Endothelial cell of umbilical vein (primary cell): ENCODE data around the gene SETD3. TPM values are rescaled to one million over a fixed set of nuclear protein-coding genes. Genes with fewer than 3 reads are reported as not detected.
A peak's percentile ranks its signal among the peaks of the same experiment; 100 is the strongest.

Source experiments
- BruUV-seq: library from RNA; stranded (reverse); fragments of 400-500 nt; replicated peaks from 2 replicates; lab custom pipeline; 2021; lab: Mats Ljungman, UMichigan
- CTCF ChIA-PET: fragments of 300-600, 350-600 bp; sonication (Branson Sonifier 250); formaldehyde crosslinking; loops from one replicate; lab custom pipeline; 2021; ENCODE audit warnings: antibody characterized with exemption, inconsistent platforms; lab: Charles Lee
- POLR2A ChIA-PET: fragments of 300-600, 350-600 bp; sonication (Branson Sonifier 250); formaldehyde crosslinking; loops from one replicate; lab custom pipeline; 2021; ENCODE audit warnings: antibody characterized with exemption, inconsistent platforms; lab: Charles Lee
- DNase-seq: peaks from one replicate; pipeline ENCODE4 v3.0.0-alpha.2; 2011; ENCODE audit warnings: low read depth, low spot score
- FAIRE-seq: peaks from 2 replicates; lab custom pipeline; 2011; peaks lifted over from hg19 to GRCh38; lab: Jason Lieb, UNC
- H2AFZ ChIP-seq: 2 replicates; pipeline ENCODE4 v1.6.0; 2012; ENCODE audit warnings: low read depth, low read length, control low read depth, inconsistent platforms
- H3K27ac ChIP-seq: 2 replicates; pipeline ENCODE4 v1.5.1; 2011; ENCODE audit warnings: low read depth, mild to moderate bottlenecking, control low read depth, low read length, moderate library complexity; ENCODE audit not compliant: insufficient read depth
- H3K27me3 ChIP-seq, 2 experiments: 2 replicates each; pipeline versions ENCODE4 v1.6.0 to v1.6.1; 2011; ENCODE audit warnings: low read length in 2 of 2, mixed read lengths in 1 of 2; ENCODE audit not compliant: control insufficient read depth in 2 of 2, insufficient read depth in 2 of 2
- H3K36me3 ChIP-seq, 2 experiments: 2 replicates in 1 of 2; 3 replicates in 1 of 2; pipeline ENCODE4 v1.5.1; 2011; ENCODE audit warnings: low read length in 2 of 2, mild to moderate bottlenecking in 1 of 2, moderate library complexity in 1 of 2; ENCODE audit not compliant: control insufficient read depth in 2 of 2, insufficient read depth in 2 of 2; ENCODE audit errors: extremely low read depth in 1 of 2
- H3K4me1 ChIP-seq: 3 replicates; pipeline ENCODE4 v1.5.1; 2011; ENCODE audit warnings: mild to moderate bottlenecking, low read length; ENCODE audit not compliant: control insufficient read depth, insufficient read depth; ENCODE audit errors: extremely low read depth
- H3K4me2 ChIP-seq: 2 replicates; pipeline ENCODE4 v1.6.1; 2011; ENCODE audit warnings: low read length, control low read depth, mixed read lengths; ENCODE audit not compliant: insufficient read depth
- H3K4me3 ChIP-seq, 3 experiments: fragments of 200-600 bp in 1 of 3; sonication (generic), shearing (Covaris generic) in 1 of 3; replicated peaks in 1 of 3; 2 replicates each; pipeline ENCODE4 v1.5.1; 2011 to 2016; ENCODE audit warnings: control low read depth in 3 of 3, low read length in 3 of 3, mild to moderate bottlenecking in 2 of 3, inconsistent platforms in 1 of 3, low read depth in 1 of 3, moderate library complexity in 1 of 3; ENCODE audit not compliant: insufficient read depth in 1 of 3
- H3K79me2 ChIP-seq: 2 replicates; pipeline ENCODE4 v1.6.0; 2012; ENCODE audit warnings: low read length, inconsistent platforms; ENCODE audit not compliant: control insufficient read depth, insufficient read depth
- H3K9ac ChIP-seq: replicated peaks from 2 replicates; pipeline ENCODE3; 2011; ENCODE audit warnings: low read length, control low read depth; ENCODE audit not compliant: insufficient read depth; ENCODE audit errors: extremely low read depth
- H3K9me1 ChIP-seq: replicated peaks from 3 replicates; pipeline ENCODE4 v1.6.0; 2011; ENCODE audit warnings: mild to moderate bottlenecking, low read length; ENCODE audit not compliant: control insufficient read depth, insufficient read depth; ENCODE audit errors: extremely low read depth
- H3K9me3 ChIP-seq: replicated peaks from 2 replicates; pipeline ENCODE4 v1.5.1; 2012; ENCODE audit warnings: low read length, inconsistent platforms; ENCODE audit not compliant: control insufficient read depth, insufficient read depth
- H4K20me1 ChIP-seq: replicated peaks from 2 replicates; pipeline ENCODE3; 2011; ENCODE audit warnings: mild to moderate bottlenecking, low read length; ENCODE audit not compliant: control insufficient read depth, insufficient read depth; ENCODE audit errors: extremely low read depth
- EZH2 ChIP-seq: IDR thresholded peaks from 2 replicates; pipeline ENCODE4 v1.6.1; 2012; ENCODE audit warnings: borderline replicate concordance, low read depth, mild to moderate bottlenecking, moderate library complexity, low read length, inconsistent platforms; ENCODE audit not compliant: severe bottlenecking
- FOS ChIP-seq: IDR thresholded peaks from 2 replicates; pipeline ENCODE4 v1.6.1; 2011; ENCODE audit warnings: mild to moderate bottlenecking, low read length, moderate library complexity, borderline replicate concordance; ENCODE audit not compliant: insufficient read depth
- GATA2 ChIP-seq: IDR thresholded peaks from 2 replicates; pipeline ENCODE4 v1.7.0; 2011; ENCODE audit warnings: low read depth, mild to moderate bottlenecking, moderate library complexity, mixed read lengths, low read length; ENCODE audit not compliant: insufficient read length, insufficient read depth
- JUN ChIP-seq: IDR thresholded peaks from 2 replicates; pipeline ENCODE4 v1.6.1; 2011; ENCODE audit warnings: borderline replicate concordance, low read depth; ENCODE audit not compliant: insufficient read length, insufficient read depth
- MYC ChIP-seq: IDR thresholded peaks from one replicate; pipeline ENCODE4 v1.6.1; 2011; ENCODE audit warnings: mild to moderate bottlenecking, low read depth, low read length
- POLR2A ChIP-seq: IDR thresholded peaks from 2 replicates; pipeline ENCODE4 v1.6.1; 2012; ENCODE audit warnings: low read depth, mild to moderate bottlenecking, control low read depth, low read length
- POLR2AphosphoS5 ChIP-seq: IDR thresholded peaks from 2 replicates; pipeline ENCODE4 v1.6.1; 2012; ENCODE audit warnings: low read depth, mild to moderate bottlenecking, control low read depth, low read length, moderate library complexity; ENCODE audit not compliant: insufficient read depth
- dilution Hi-C: fragments of 300-500 bp; cut with MboI; formaldehyde crosslinking; loops from one replicate; pipeline ENCODE4 v1.15.0; 2019; ENCODE audit warnings: low sequenced_read_pairs; ENCODE audit not compliant: extremely low pct_ligation_motif_present
- intact Hi-C: fragments of 100-400 bp; cut with micrococcal nuclease; formaldehyde crosslinking; loops from one replicate; pipeline ENCODE4 v1.10.0; 2022
- polyA plus RNA-seq, 4 experiments: library from polyadenylated mRNA; depleted of rRNA in 3 of 4; stranded (reverse) in 3 of 4; unstranded in 1 of 4; fragments of >200 nt; gene quantifications; 2 replicates each; pipeline versions ENCODE4 v1.2.1 to v1.2.3, GENCODE V29; 2011 to 2012; ENCODE audit warnings: missing spikeins in 1 of 4
- total RNA-seq: library from RNA; stranded (reverse); gene quantifications from 2 replicates; pipeline ENCODE4 v1.2.3, GENCODE V29; 2021
- TF ChIP-seq, protein P1 (sequence below): IDR thresholded peaks from 2 replicates; pipeline ENCODE4 v1.6.1; 2011; ENCODE audit not compliant: insufficient read depth, insufficient read length
- TF ChIP-seq, protein P2 (sequence below), 2 donors: IDR thresholded peaks; 1 replicate in 1 of 2; 2 replicates in 1 of 2; pipeline ENCODE4 v1.5.1; 2011; ENCODE audit warnings: low read length in 2 of 2, mild to moderate bottlenecking in 2 of 2, moderate library complexity in 2 of 2, control low read depth in 1 of 2, inconsistent platforms in 1 of 2, low read depth in 1 of 2; ENCODE audit not compliant: insufficient read depth in 1 of 2; ENCODE audit errors: extremely low read depth in 1 of 2

The SETD3 gene
- total and polyA plus RNA-seq, 2 donors (not counting 3 experiments of a cell fraction or from before 2014, with no cell fraction given): 18.1 to 53.1 TPM

DNA sequence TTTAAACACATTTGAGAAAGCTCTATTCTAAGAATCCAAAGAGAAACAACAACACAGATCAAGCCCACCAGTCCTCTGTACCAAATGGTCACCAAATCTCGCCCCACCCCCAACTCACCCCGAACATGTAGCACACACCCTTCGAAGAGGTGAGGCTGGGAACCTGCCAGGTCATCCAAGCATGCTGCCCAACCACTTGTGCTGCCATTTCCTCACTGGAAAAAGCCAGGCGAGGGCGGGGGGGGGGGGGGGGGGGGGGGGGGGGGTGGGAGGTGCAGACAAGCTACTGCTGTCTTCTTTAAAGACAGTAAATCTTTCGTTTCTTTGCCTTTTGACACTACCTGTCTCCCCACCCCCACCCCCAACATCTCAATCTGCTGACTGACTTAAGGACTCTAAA lies 59.9 kb downstream of the SETD3 start:
- H3K27ac ChIP-seq: no peak overlapping the region
- peak; percentile 26 for DNase-seq
- intact Hi-C loops: no loop called here
- no peak overlapping the region for H3K4me2 ChIP-seq
- H3K9me1 ChIP-seq: no peaks in the 10 kb centered on the region
- H4K20me1 ChIP-seq: no peaks in the 10 kb centered on the region
- BruUV-seq: no TSS peak
- peaks cover 7% of the 10 kb centered on the region for H3K79me2 ChIP-seq
- ChIA-PET CTCF (interaction anchor here (0.6 to 1.1 kb wide), 2 partner anchors 14 to 32 kb away, joined by 3 to 4 read pairs; no protein-coding TSS in a partner anchor), POLR2A (no interaction called here)
- H3K27me3 ChIP-seq: no peaks in the 10 kb centered on the region
- FAIRE-seq: peak; percentile 82
- dilution Hi-C loops: no loop called here
- no peak overlapping the region for H3K9ac ChIP-seq
- no peaks in the 10 kb centered on the region for H3K9me3 ChIP-seq
- no peaks in the 10 kb centered on the region for H3K36me3 ChIP-seq
- TF ChIP-seq GATA2 (no peak), EZH2 (no peak), MYC (no peak), POLR2A (no peak), FOS (no peak), POLR2AphosphoS5 (no peak), JUN (no peak)
- TF ChIP-seq, protein P1, sequence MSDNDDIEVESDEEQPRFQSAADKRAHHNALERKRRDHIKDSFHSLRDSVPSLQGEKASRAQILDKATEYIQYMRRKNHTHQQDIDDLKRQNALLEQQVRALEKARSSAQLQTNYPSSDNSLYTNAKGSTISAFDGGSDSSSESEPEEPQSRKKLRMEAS: no peak
- TF ChIP-seq, protein P2, sequence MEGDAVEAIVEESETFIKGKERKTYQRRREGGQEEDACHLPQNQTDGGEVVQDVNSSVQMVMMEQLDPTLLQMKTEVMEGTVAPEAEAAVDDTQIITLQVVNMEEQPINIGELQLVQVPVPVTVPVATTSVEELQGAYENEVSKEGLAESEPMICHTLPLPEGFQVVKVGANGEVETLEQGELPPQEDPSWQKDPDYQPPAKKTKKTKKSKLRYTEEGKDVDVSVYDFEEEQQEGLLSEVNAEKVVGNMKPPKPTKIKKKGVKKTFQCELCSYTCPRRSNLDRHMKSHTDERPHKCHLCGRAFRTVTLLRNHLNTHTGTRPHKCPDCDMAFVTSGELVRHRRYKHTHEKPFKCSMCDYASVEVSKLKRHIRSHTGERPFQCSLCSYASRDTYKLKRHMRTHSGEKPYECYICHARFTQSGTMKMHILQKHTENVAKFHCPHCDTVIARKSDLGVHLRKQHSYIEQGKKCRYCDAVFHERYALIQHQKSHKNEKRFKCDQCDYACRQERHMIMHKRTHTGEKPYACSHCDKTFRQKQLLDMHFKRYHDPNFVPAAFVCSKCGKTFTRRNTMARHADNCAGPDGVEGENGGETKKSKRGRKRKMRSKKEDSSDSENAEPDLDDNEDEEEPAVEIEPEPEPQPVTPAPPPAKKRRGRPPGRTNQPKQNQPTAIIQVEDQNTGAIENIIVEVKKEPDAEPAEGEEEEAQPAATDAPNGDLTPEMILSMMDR (IDR thresholded peaks at IDR 0.05; ENCODE audit: extremely low read depth in 1 of 2, insufficient read depth in 1 of 2, low read depth in 1 of 2, low read length in 2 of 2): no peak
- peaks cover 3% of the 10 kb centered on the region for H3K4me1 ChIP-seq
- H3K4me3 ChIP-seq: no peak overlapping the region
- H2AFZ ChIP-seq: no peak overlapping the region
